RPMI7951 (cell line): ENCODE measurements around the gene LMX1B. TPM values are rescaled to one million over a fixed set of nuclear protein-coding genes. Genes with fewer than 3 reads are reported as not detected.

Experiments
- DNase-seq: peaks from one replicate; pipeline ENCODE4 v3.0.0-alpha.2; 2012; ENCODE audit warnings: low read depth
- total RNA-seq: library from RNA; depleted of rRNA; stranded (reverse); fragments of >200 nt; shearing (Covaris generic); gene quantifications from 2 replicates; pipeline ENCODE4 v1.2.3, GENCODE V29; 2014

LMX1B gene
- total RNA-seq, 1 experiment from 2014 or later = not detected

- no peak for DNase-seq
Measured at GRCh38 chr9:126658201-126658825, 44.6 kb downstream of the LMX1B start.

- DNase-seq = no peak
Measured at GRCh38 chr9:126658956-126659555, 45.3 kb downstream of the LMX1B start.

GRCh38 chr9:126661122-126661520 lies 47.4 kb downstream of the LMX1B start:
- DNase-seq = no peak

GRCh38 chr9:126661521-126662251 lies 48.0 kb downstream of the LMX1B start:
- DNase-seq = no peak

GRCh38 chr9:126663661-126664072 lies 49.9 kb downstream of the LMX1B start:
- DNase-seq = no peak

GRCh38 chr9:126664900-126665643 lies 51.3 kb downstream of the LMX1B start:
- DNase-seq = no peak

- no peak for DNase-seq
Measured at GRCh38 chr9:126665644-126666035, 51.9 kb downstream of the LMX1B start.

- DNase-seq = no peak
Measured at GRCh38 chr9:126666155-126666803, 52.6 kb downstream of the LMX1B start.

- DNase-seq = no peak
Measured at GRCh38 chr9:126667190-126668055, 53.7 kb downstream of the LMX1B start.

GRCh38 chr9:126668058-126668457 lies 54.3 kb downstream of the LMX1B start:
- DNase-seq = no peak

- DNase-seq = no peak
Measured at GRCh38 chr9:126669108-126669507, 55.4 kb downstream of the LMX1B start.

GRCh38 chr9:126670270-126670669 lies 56.5 kb downstream of the LMX1B start:
- DNase-seq = no peak

- no peak for DNase-seq
Measured at GRCh38 chr9:126671381-126671831, 57.7 kb downstream of the LMX1B start.

GRCh38 chr9:126671983-126672382 lies 58.3 kb downstream of the LMX1B start:
- no peak for DNase-seq

- no peak for DNase-seq
Measured at GRCh38 chr9:126672634-126673284, 59.0 kb downstream of the LMX1B start.

- no peak for DNase-seq
Measured at GRCh38 chr9:126673689-126674364, 60.1 kb downstream of the LMX1B start.

- no peak for DNase-seq
Measured at GRCh38 chr9:126674365-126675146, 60.8 kb downstream of the LMX1B start.

- DNase-seq = no peak
Measured at GRCh38 chr9:126675147-126675467, 61.4 kb downstream of the LMX1B start.

GRCh38 chr9:126676102-126676684 lies 62.5 kb downstream of the LMX1B start:
- no peak for DNase-seq
